ENCODE results near the gene SYMPK. TPM values are rescaled to one million over a fixed set of nuclear protein-coding genes. Genes with fewer than 3 reads are reported as not detected.
"Not testable (repeated sequence)": the region's sequence is repeated elsewhere in the genome, so short reads cannot be mapped to it uniquely, and the experiment has no call there.

Gene SYMPK
- total RNA-seq, 2 experiments from 2014 or later, result 96.9 to 97.4 TPM

GRCh38 chr19:45899253-45899652 lies 36.3 kb upstream of the SYMPK start:
- intact Hi-C loops (cut with micrococcal nuclease), result no loop called here
- CTCF ChIA-PET, result no interaction called here
- Mint-ChIP-seq H3K36me3 (ENCODE audit: low read depth) (peaks cover 9% of the 10 kb centered on the region), H3K27me3 (ENCODE audit: low read depth) (no peaks in the 10 kb centered on the region), H3K4me3 (no peak overlapping the region), H3K4me1 (ENCODE audit: low read depth) (peaks cover 12% of the 10 kb centered on the region), H3K9me3 (no peaks in the 10 kb centered on the region), H3K27ac (no peak overlapping the region)
- no peak for DNase-seq

DNA sequence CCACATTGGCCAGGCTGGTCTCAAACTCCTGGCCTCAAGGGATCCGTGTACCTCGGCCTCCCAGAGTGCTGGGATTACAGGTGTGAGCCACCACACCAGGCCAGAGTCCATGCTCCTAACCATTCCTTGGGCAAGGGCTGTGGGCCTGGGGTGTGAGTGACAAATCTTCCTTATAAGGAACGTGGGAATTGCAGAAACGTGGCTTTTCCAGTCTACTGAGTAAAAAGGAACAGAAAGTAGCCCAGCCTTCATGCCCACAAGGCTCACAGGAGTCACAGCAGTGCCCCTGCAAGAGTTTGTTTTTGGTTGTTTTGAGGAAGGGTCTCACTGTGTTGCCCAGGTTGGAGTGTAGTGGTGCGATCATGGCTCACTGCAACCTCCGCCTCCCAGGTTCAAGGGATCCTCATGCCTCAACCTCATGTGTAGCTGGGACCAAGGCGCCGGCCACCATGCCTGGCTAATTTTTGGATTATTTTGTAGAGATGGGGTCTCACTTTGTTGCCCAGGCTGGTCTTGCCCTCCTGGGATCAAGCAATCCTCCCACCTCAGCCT lies 34.4 kb upstream of the SYMPK start:
- CTCF ChIA-PET, result no interaction called here
- H3K27me3 Mint-ChIP-seq (ENCODE audit: low read depth), result no peaks in the 10 kb centered on the region
- H3K4me3 Mint-ChIP-seq, result no peak overlapping the region
- intact Hi-C loops (cut with micrococcal nuclease), result no loop called here
- H3K9me3 Mint-ChIP-seq, result no peaks in the 10 kb centered on the region
- peaks cover 10% of the 10 kb centered on the region for H3K4me1 Mint-ChIP-seq (ENCODE audit: low read depth)
- no peak overlapping the region for H3K27ac Mint-ChIP-seq
- DNase-seq, result no peak
- H3K36me3 Mint-ChIP-seq (ENCODE audit: low read depth), result peaks cover 9% of the 10 kb centered on the region

- intact Hi-C loops (cut with micrococcal nuclease); H3K4me3 Mint-ChIP-seq; H3K27ac Mint-ChIP-seq; H3K4me1 Mint-ChIP-seq (ENCODE audit: low read depth); H3K36me3 Mint-ChIP-seq (ENCODE audit: low read depth); H3K9me3 Mint-ChIP-seq; DNase-seq; H3K27me3 Mint-ChIP-seq (ENCODE audit: low read depth): not testable (repeated sequence)
- CTCF ChIA-PET, result interaction anchor here (1.0 to 1.6 kb wide), 2 partner anchors 10 to 14 kb away, joined by 3 to 4 read pairs; partner anchors contain the start of gene IRF2BP1
Observed at GRCh38 chr19:45895983-45896599, 33.1 kb upstream of the SYMPK start.

- Mint-ChIP-seq H3K27ac (no peak overlapping the region), H3K27me3 (ENCODE audit: low read depth) (no peaks in the 10 kb centered on the region), H3K9me3 (no peaks in the 10 kb centered on the region), H3K4me3 (no peak overlapping the region), H3K4me1 (ENCODE audit: low read depth) (peaks cover 3% of the 10 kb centered on the region), H3K36me3 (ENCODE audit: low read depth) (peaks cover 7% of the 10 kb centered on the region)
- DNase-seq, result no peak
- CTCF ChIA-PET, result interaction anchor here (1.0 to 1.6 kb wide), 2 partner anchors 9 to 13 kb away, joined by 3 to 4 read pairs; partner anchors contain the start of gene IRF2BP1
- intact Hi-C loops (cut with micrococcal nuclease), result no loop called here
Observed at GRCh38 chr19:45895519-45895972, 32.6 kb upstream of the SYMPK start.

GRCh38 chr19:45890877-45891276 lies 27.9 kb upstream of the SYMPK start:
- H3K4me1 Mint-ChIP-seq (ENCODE audit: low read depth), result peaks cover 6% of the 10 kb centered on the region
- intact Hi-C loops (cut with micrococcal nuclease), result no loop called here
- H3K36me3 Mint-ChIP-seq (ENCODE audit: low read depth), result peaks cover 8% of the 10 kb centered on the region
- DNase-seq, result no peak
- CTCF ChIA-PET, result no interaction called here
- H3K4me3 Mint-ChIP-seq, result no peak overlapping the region
- no peaks in the 10 kb centered on the region for H3K27me3 Mint-ChIP-seq (ENCODE audit: low read depth)
- no peaks in the 10 kb centered on the region for H3K9me3 Mint-ChIP-seq
- H3K27ac Mint-ChIP-seq, result no peak overlapping the region

GRCh38 chr19:45889210-45889885 lies 26.4 kb upstream of the SYMPK start:
- peaks cover 5% of the 10 kb centered on the region for H3K36me3 Mint-ChIP-seq (ENCODE audit: low read depth)
- H3K27ac Mint-ChIP-seq, result no peak overlapping the region
- no peak overlapping the region for H3K4me3 Mint-ChIP-seq
- intact Hi-C loops (cut with micrococcal nuclease), result loop anchor here (10.0 kb wide), 1 partner anchor 455 kb away; the partner anchor contains the start of gene PPP5C
- DNase-seq, result no peak
- no peaks in the 10 kb centered on the region for H3K27me3 Mint-ChIP-seq (ENCODE audit: low read depth)
- no peaks in the 10 kb centered on the region for H3K9me3 Mint-ChIP-seq
- H3K4me1 Mint-ChIP-seq (ENCODE audit: low read depth), result peaks cover 10% of the 10 kb centered on the region
- CTCF ChIA-PET, result no interaction called here

- Mint-ChIP-seq H3K27me3 (ENCODE audit: low read depth) (no peaks in the 10 kb centered on the region), H3K9me3 (no peaks in the 10 kb centered on the region), H3K36me3 (ENCODE audit: low read depth) (peaks cover 9% of the 10 kb centered on the region), H3K4me1 (ENCODE audit: low read depth) (peaks cover 21% of the 10 kb centered on the region), H3K27ac (peak overlapping the region; percentile 95), H3K4me3 (peak overlapping the region; percentile 94)
- DNase-seq, result no peak
- intact Hi-C loops (cut with micrococcal nuclease), result loop anchor here (10.0 kb wide), 1 partner anchor 458 kb away; the partner anchor contains the start of gene PPP5C
- CTCF ChIA-PET, result interaction anchor here (1.1 to 1.6 kb wide), 3 partner anchors 8 to 71 kb away, joined by 3 to 4 read pairs (median 4); partner anchors contain the start of gene MYPOP
Observed at GRCh38 chr19:45887200-45887710, 24.3 kb upstream of the SYMPK start.

DNA sequence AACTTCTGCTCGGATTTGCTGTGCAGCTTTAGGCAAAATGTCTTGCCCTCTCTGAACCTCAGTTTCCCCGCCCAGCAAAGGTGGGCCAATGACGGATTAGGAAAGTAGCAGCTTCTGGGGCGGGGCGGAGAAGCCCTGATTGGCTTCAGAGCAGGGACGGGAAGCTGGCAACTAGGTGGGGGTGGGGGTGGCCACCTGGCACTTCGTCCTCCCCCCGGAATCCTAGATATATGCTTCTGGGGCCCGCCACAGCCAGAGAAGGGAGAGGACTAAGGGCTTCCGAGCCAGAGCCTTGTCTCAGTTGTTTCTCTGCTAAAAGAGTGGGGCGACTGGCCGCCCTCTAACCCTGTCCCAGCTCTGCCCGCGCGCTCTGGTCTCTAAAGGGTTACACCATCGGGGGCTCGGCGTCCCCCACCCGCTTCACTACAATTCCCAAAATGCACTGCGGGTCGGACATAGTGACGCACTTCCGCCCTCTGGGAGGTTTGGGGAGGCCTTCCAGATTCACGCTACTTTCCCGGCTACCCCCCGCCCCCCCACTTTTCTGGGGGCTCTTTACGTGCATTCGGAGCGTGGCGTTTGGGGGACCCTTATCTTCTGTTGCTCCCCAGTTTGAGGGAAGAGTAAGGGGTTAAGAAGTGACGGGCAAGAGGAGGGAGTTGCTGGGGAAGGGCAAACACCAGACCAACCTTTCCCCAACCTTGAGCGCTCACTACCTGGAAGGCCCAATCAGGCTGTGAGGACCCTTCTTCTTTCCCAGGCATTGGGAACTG lies 23.7 kb upstream of the SYMPK start:
- Mint-ChIP-seq H3K4me1 (ENCODE audit: low read depth) (peaks cover 25% of the 10 kb centered on the region), H3K36me3 (ENCODE audit: low read depth) (peaks cover 9% of the 10 kb centered on the region), H3K4me3 (peak overlapping the region; percentile 94), H3K27me3 (ENCODE audit: low read depth) (no peaks in the 10 kb centered on the region), H3K9me3 (no peaks in the 10 kb centered on the region), H3K27ac (peak overlapping the region; percentile 95)
- intact Hi-C loops (cut with micrococcal nuclease), result loop anchor here (1.0 to 10.0 kb wide), 10 partner anchors 16 to 458 kb away; partner anchors contain the start of genes CCDC61, FBXO46, MYPOP and PPP5C
- peak; percentile 98 for DNase-seq
- CTCF ChIA-PET, result interaction anchor here (1.0 to 6.4 kb wide), 5 partner anchors 9 to 70 kb away, joined by 3 to 84 read pairs (median 4); partner anchors contain the start of genes FOXA3, MYPOP and SYMPK

- H3K27ac Mint-ChIP-seq, result peak within 1 kb of the TSS; percentile 95
- no peaks in the 10 kb centered on the region for H3K27me3 Mint-ChIP-seq (ENCODE audit: low read depth)
- peak within 1 kb of the TSS; percentile 94 for H3K4me3 Mint-ChIP-seq
- H3K36me3 Mint-ChIP-seq (ENCODE audit: low read depth), result peaks cover 9% of the 10 kb centered on the region
- no peaks in the 10 kb centered on the region for H3K9me3 Mint-ChIP-seq
- peak; percentile 94 for DNase-seq
- H3K4me1 Mint-ChIP-seq (ENCODE audit: low read depth), result peaks cover 32% of the 10 kb centered on the region
- CTCF ChIA-PET, result interaction anchor here (1.0 to 6.4 kb wide), 6 partner anchors 10 to 69 kb away, joined by 3 to 84 read pairs (median 4); partner anchors contain the start of genes FOXA3, MYPOP and SYMPK
- intact Hi-C loops (cut with micrococcal nuclease), result loop anchor here (1.0 to 10.0 kb wide), 10 partner anchors 17 to 459 kb away; partner anchors contain the start of genes CCDC61, FBXO46, MYPOP and PPP5C
Observed at GRCh38 chr19:45885556-45886426, 22.8 kb upstream of the SYMPK start, which contains the start of gene IRF2BP1. Gene IRF2BP1, minus strand, starts transcription at chr19:45886141. Its CDS starts 367 bp downstream, at chr19:45885774.

DNA sequence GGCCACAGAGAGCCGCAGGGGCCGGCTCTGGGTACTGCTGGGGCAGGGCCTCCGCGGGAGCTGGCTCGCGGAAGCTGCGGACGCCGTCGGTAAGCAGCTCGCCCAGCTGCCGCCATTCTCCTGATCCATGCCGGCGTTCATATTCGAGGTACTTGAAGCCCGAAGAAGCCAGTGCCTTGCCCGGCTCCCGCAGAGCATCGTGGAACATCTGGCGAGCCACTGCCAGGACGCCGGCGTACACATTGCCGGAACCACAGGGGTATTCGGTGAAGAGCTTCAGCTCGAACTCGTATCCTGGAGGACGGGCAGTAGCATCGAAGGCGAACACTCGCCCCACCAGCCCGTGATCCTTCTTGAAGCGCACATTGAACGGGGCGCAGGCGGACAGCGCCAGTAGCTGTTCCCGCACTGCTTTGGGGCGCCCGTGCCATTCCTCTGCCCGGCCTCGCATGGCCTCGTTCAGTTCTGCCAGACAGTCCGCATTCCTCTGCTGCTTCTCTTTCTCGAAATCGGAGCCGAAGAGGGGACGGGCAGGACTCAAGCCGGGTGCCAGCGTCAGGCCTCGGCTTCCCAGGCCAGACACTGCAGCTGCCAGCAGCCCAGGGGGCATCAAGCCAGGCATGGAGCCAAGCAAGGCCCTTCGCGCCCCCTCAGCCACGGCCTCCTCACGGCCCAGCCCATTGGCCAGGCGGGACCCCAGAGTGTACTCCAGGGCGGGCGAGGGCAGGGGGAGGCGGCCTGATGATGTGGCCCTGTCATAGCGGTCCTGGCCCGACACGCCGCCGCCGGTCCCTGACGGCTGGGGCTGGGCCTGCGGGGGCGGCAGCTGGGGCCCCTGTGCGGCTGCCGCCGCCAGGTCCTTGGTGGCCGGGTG lies 22.0 kb upstream of the SYMPK start:
- H3K9me3 Mint-ChIP-seq, result no peaks in the 10 kb centered on the region

More for the DNA sequence above, 22.0 kb upstream of the SYMPK start:
- Mint-ChIP-seq H3K27ac (peak overlapping the region; percentile 18), H3K36me3 (ENCODE audit: low read depth) (peaks cover 6% of the 10 kb centered on the region), H3K4me3 (peak overlapping the region; percentile 65), H3K27me3 (ENCODE audit: low read depth) (peaks cover 3% of the 10 kb centered on the region), H3K4me1 (ENCODE audit: low read depth) (peaks cover 32% of the 10 kb centered on the region)
- CTCF ChIA-PET, result interaction anchor here (0.7 to 6.4 kb wide), 4 partner anchors 16 to 68 kb away, joined by 3 to 84 read pairs (median 4); partner anchors contain the start of genes FOXA3 and SYMPK
- intact Hi-C loops (cut with micrococcal nuclease), result loop anchor here (10.0 kb wide), 1 partner anchor 460 kb away; the partner anchor contains the start of gene PPP5C
- peak; percentile 15 for DNase-seq

Data from activated naive CD4-positive, alpha-beta T cell treated with anti-CD3 and anti-CD28 coated beads for 36 hours (primary cell).